Small intestine (tissue), 7 donors: ENCODE results near the gene UCN2. TPM values are rescaled to one million over a fixed set of nuclear protein-coding genes. Genes with fewer than 3 reads are reported as not detected.

Experiments
- DNase-seq, 2 donors: peaks; one replicate each; pipeline versions ENCODE4 v3.0.0 to v3.0.0-alpha.2; 2013
- FAIRE-seq: peaks from 2 replicates; lab custom pipeline; 2012; peaks lifted over from hg19 to GRCh38; lab: Jason Lieb, UNC
- H3K27ac ChIP-seq, 3 donors: one replicate each; pipeline ENCODE4 v1.5.1; 2013; ENCODE audit warnings: low read length in 2 of 3, mild to moderate bottlenecking in 2 of 3, control low read depth in 1 of 3, inconsistent platforms in 1 of 3, low read depth in 1 of 3, moderate library complexity in 1 of 3
- H3K27me3 ChIP-seq, 3 donors: one replicate each; pipeline ENCODE4 v1.6.1; 2013; ENCODE audit warnings: low read length in 3 of 3, inconsistent platforms in 1 of 3; ENCODE audit not compliant: control insufficient read depth in 3 of 3, insufficient read depth in 3 of 3
- H3K36me3 ChIP-seq, 3 donors: one replicate each; pipeline ENCODE4 v1.6.1; 2013; ENCODE audit warnings: low read length in 3 of 3, inconsistent platforms in 1 of 3, low read depth in 1 of 3, mild to moderate bottlenecking in 1 of 3, moderate library complexity in 1 of 3; ENCODE audit not compliant: control insufficient read depth in 3 of 3, insufficient read depth in 2 of 3
- H3K4me1 ChIP-seq, 3 donors: one replicate each; pipeline ENCODE4 v1.6.1; 2013; ENCODE audit warnings: low read length in 2 of 3, inconsistent platforms in 1 of 3, low read depth in 1 of 3, mild to moderate bottlenecking in 1 of 3, moderate library complexity in 1 of 3; ENCODE audit not compliant: control insufficient read depth in 3 of 3, insufficient read depth in 2 of 3
- H3K4me3 ChIP-seq, 3 donors: one replicate each; pipeline ENCODE4 v1.5.1; 2013; ENCODE audit warnings: low read length in 3 of 3, control low read depth in 1 of 3, inconsistent platforms in 1 of 3, low read depth in 1 of 3, mild to moderate bottlenecking in 1 of 3, moderate library complexity in 1 of 3
- H3K9me3 ChIP-seq, 2 donors: one replicate each; pipeline ENCODE4 v1.6.1; 2013; ENCODE audit warnings: low read depth in 1 of 2, low read length in 1 of 2; ENCODE audit not compliant: control insufficient read depth in 2 of 2, insufficient read depth in 1 of 2
- WGBS, 3 donors: extraction: QIAGEN DNeasy Blood & Tissue Kit; methylation state at CpG; one replicate each; pipeline ENCODE4 v1.1.7; 2013; 5-methylcytosine and 5-hydroxymethylcytosine counted together
- polyA plus RNA-seq, 4 donors: library from polyadenylated mRNA; stranded (reverse) in 3 of 4; unstranded in 1 of 4; fragments of 200-250 nt in 3 of 4; fragments of 120-200 nt in 1 of 4; gene quantifications; one replicate each; pipeline versions ENCODE4 v1.2.1 to v1.2.3, GENCODE V29; 2013
- donor health status: healthy with polysubstance abuse.
- donor health status: control.
- donor health status: control.
- donor health status: Bipolar disorder and iron deficiency.
- donor health status: healthy.

UCN2 gene
- polyA plus RNA-seq, 4 donors = 0.13 to 0.65 TPM; not detected in 2

GRCh38 chr3:48569400-48569799 is 5.8 kb upstream of the UCN2 start:
- WGBS, 3 donors = 85 to 90% (median 87%) methylated on average over 9 to 10 of the region's 10 CpGs
- DNase-seq = no peak
- H3K27ac ChIP-seq = no peak overlapping the region
- no peaks in the 10 kb centered on the region for H3K9me3 ChIP-seq
- H3K4me1 ChIP-seq = peaks cover 0 to 12% (median 0%) of the 10 kb centered on the region in 3 donors
- H3K36me3 ChIP-seq = peaks cover 0 to 76% (median 0%) of the 10 kb centered on the region in 3 donors
- no peaks in the 10 kb centered on the region for H3K27me3 ChIP-seq
- H3K4me3 ChIP-seq = no peak overlapping the region
- no peak for FAIRE-seq

- Histone ChIP-seq H3K36me3 (peaks cover 0 to 74% (median 0%) of the 10 kb centered on the region in 3 donors), H3K27me3 (no peaks in the 10 kb centered on the region), H3K27ac (no peak overlapping the region), H3K9me3 (no peaks in the 10 kb centered on the region), H3K4me3 (no peak overlapping the region), H3K4me1 (peaks cover 0 to 12% (median 0%) of the 10 kb centered on the region in 3 donors)
- DNase-seq = no peak
- WGBS, 3 donors = 90 to 99% (median 92%) methylated on average over 7 of the region's 7 CpGs
- FAIRE-seq = no peak
Measured at GRCh38 chr3:48568476-48568875, 4.9 kb upstream of the UCN2 start.

- DNase-seq (no peak), FAIRE-seq (no peak)
- peaks cover 0 to 64% (median 0%) of the 10 kb centered on the region in 3 donors for H3K36me3 ChIP-seq
- no peaks in the 10 kb centered on the region for H3K9me3 ChIP-seq
- no peak overlapping the region for H3K27ac ChIP-seq
- H3K27me3 ChIP-seq = no peaks in the 10 kb centered on the region
- H3K4me1 ChIP-seq = peaks cover 0 to 8% (median 0%) of the 10 kb centered on the region in 3 donors
- H3K4me3 ChIP-seq = no peak overlapping the region
- WGBS, 3 donors = 85 to 91% (median 90%) methylated on average over 11 of the region's 11 CpGs
Measured at GRCh38 chr3:48567500-48567899, 3.9 kb upstream of the UCN2 start.

GRCh38 chr3:48567090-48567489 is 3.5 kb upstream of the UCN2 start:
- no peaks in the 10 kb centered on the region for H3K9me3 ChIP-seq
- DNase-seq (no peak), FAIRE-seq (no peak)
- no peak overlapping the region for H3K4me3 ChIP-seq
- H3K4me1 ChIP-seq = peaks cover 0 to 4% (median 0%) of the 10 kb centered on the region in 3 donors
- no peak overlapping the region for H3K27ac ChIP-seq
- no peaks in the 10 kb centered on the region for H3K27me3 ChIP-seq
- 68 to 92% (median 88%) methylated on average over 5 of the region's 5 CpGs for WGBS, 3 donors
- peaks cover 0 to 62% (median 0%) of the 10 kb centered on the region in 3 donors for H3K36me3 ChIP-seq

GRCh38 chr3:48566401-48566760 is 2.8 kb upstream of the UCN2 start:
- Histone ChIP-seq H3K27ac (no peak overlapping the region), H3K36me3 (peaks cover 0 to 55% (median 0%) of the 10 kb centered on the region in 3 donors), H3K9me3 (no peaks in the 10 kb centered on the region), H3K27me3 (no peaks in the 10 kb centered on the region), H3K4me1 (no peaks in the 10 kb centered on the region), H3K4me3 (no peak overlapping the region)
- 83 to 93% (median 86%) methylated on average over 9 of the region's 9 CpGs for WGBS, 3 donors
- FAIRE-seq (no peak), DNase-seq (no peak)

- FAIRE-seq (no peak), DNase-seq (no peak)
- Histone ChIP-seq H3K27ac (no peak overlapping the region), H3K27me3 (no peaks in the 10 kb centered on the region), H3K36me3 (peaks cover 0 to 50% (median 0%) of the 10 kb centered on the region in 3 donors), H3K4me3 (no peak overlapping the region), H3K4me1 (peaks cover 0 to 3% (median 0%) of the 10 kb centered on the region in 3 donors), H3K9me3 (no peaks in the 10 kb centered on the region)
- WGBS, 3 donors = 61 to 65% (median 62%) methylated on average over 6 to 7 of the region's 7 CpGs
Measured at GRCh38 chr3:48565591-48566400, 2.2 kb upstream of the UCN2 start.

- H3K36me3 ChIP-seq = peaks cover 0 to 44% (median 0%) of the 10 kb centered on the region in 3 donors
- 85 to 87% (median 85%) methylated on average over 9 to 11 of the region's 11 CpGs for WGBS, 3 donors
- FAIRE-seq (no peak), DNase-seq (no peak)
- H3K4me3 ChIP-seq = no peak overlapping the region
- H3K27ac ChIP-seq = no peak overlapping the region
- no peaks in the 10 kb centered on the region for H3K27me3 ChIP-seq
- H3K9me3 ChIP-seq = no peaks in the 10 kb centered on the region
- H3K4me1 ChIP-seq = peaks cover 0 to 9% (median 0%) of the 10 kb centered on the region in 3 donors
Measured at GRCh38 chr3:48565186-48565585, 1.6 kb upstream of the UCN2 start.

GRCh38 chr3:48564667-48565066 is 1.1 kb upstream of the UCN2 start:
- H3K4me1 ChIP-seq = peaks cover 0 to 9% (median 0%) of the 10 kb centered on the region in 3 donors
- DNase-seq (no peak), FAIRE-seq (no peak)
- no peak overlapping the region for H3K27ac ChIP-seq
- WGBS, 3 donors = 89 to 96% (median 91%) methylated on average over 11 of the region's 11 CpGs
- peaks cover 0 to 40% (median 0%) of the 10 kb centered on the region in 3 donors for H3K36me3 ChIP-seq
- H3K9me3 ChIP-seq = no peaks in the 10 kb centered on the region
- H3K27me3 ChIP-seq = no peaks in the 10 kb centered on the region
- no peak overlapping the region for H3K4me3 ChIP-seq
